Fibroblast of peridontal ligament (primary cell): ENCODE results near the gene CD72.
"Not testable (repeated sequence)": the region's sequence is repeated elsewhere in the genome, so short reads cannot be mapped to it uniquely, and the experiment has no call there.

Experiments used
- DNase-seq: peaks from one replicate; pipeline ENCODE4 v3.0.0-alpha.2; 2010; ENCODE audit errors: extremely low read depth

CD72 gene

DNA sequence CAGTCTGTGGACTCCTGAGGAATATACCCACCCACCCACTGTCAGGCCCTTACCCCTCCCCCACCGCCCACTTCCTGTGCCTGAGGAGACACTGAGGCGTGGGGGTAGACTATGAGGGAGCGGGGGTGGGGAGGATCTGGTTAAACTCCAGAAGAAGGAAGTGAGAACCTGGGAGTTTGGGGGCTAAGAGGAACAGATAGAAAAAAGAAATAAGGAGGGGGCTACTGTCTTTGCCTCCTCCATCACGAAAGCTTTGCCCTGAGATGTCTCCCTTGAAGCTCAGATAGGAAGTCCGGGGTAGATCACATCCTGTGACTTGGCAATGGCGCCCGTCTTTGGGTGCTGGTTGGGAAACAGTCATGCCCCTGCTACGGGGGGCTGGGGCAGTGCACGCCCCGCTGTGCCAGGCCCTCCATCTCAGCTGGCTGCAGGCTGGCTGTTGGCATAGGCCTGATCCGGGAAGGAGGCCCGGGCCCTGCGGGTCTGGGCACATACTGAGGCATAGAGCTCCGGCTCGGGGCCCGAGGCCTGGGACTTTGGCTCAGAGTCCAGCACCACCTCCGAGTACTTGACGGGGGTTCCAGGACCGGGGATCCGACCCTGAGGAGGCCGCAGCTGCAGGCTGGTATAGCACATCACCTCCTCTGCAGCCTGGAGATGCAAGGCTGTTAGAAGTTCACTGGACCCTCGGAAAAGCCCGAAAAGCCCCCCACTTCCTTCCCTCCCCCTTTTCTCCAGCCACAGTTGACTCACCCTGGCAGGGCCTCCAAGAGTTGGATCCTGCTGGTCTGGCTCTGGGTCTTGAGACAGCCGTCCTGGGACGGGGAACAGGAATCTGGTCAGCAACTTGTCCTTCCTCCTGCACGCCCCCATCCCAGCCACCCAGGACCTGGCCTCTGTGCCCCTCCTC is 31.5 kb upstream of the CD72 start:
- no peak for DNase-seq

DNA sequence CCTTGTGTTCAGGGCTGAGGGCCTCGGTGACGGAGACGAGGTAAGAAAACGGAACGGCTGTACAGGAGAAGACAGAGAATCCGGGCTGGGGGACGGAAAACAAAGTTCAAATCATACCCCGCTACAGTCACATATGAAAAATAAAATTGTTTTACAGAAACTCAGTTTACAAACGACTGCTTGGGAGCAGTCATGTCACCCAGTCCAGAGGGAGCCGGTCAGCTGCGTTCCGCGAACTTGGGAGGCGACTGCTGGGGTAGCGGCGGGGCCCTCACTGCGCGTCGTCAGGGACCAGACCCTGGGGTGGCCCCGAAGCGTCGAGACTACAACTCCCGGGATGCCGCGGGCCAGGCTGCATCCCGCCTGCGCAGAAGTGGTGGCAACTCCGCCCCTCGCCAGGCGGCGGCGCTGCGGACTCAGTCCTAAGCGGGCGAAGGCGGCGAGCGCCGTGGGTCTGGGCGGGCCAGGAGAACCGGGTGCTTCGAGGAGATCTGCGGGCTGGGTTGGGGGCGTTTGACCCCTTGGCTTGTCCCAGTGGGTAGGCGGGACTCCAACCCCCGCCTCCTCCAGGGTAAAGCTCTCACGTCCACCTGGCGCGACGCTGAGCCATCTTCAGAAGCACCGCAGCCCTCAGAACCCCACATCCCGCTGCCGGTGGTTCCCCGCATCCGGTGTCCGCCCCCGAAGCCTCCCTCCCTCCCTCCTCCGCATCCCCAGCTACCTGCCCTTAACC is 28.5 kb upstream of the CD72 start:
- DNase-seq, result peak; percentile 83

DNA sequence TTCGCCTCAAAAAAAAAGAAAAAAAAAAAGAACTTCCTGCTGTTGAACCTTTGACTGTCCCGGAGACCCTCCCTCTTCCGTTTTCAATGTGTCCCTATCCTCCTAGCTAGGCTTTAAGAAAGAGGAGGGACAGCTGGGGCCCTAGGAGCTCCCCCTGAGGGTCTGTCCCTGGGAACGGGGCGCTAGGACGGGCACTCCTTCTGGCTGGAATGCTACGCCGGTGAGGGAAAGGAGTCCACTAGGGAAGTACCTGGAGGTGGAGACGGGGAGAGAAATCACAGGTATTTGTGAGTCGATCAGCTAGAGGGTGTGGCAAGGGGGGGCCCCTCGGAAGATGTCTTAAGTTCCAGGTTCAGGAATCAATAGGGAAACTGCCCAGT is 27.9 kb upstream of the CD72 start:
- no peak for DNase-seq

DNA sequence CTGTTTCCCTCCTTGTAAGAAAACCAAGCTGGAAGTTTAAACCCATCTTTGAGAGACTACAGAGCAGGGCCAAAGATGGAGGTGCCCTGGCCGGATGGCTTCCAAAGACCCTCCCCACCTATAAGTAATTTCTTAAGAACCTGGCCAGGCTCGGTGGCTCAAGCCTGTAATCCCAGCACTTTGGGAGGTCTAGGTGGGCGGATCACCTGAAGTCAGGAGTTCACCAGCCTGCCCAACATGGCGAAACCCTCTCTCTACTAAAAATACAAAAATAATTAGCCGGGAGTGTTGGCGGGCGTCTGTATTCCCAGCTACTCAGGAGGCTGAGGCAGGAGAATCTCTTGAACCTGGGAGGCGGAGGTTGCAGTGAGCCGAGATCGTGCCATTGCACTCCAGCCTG is 27.5 kb upstream of the CD72 start:
- DNase-seq, result not testable (repeated sequence)

DNA sequence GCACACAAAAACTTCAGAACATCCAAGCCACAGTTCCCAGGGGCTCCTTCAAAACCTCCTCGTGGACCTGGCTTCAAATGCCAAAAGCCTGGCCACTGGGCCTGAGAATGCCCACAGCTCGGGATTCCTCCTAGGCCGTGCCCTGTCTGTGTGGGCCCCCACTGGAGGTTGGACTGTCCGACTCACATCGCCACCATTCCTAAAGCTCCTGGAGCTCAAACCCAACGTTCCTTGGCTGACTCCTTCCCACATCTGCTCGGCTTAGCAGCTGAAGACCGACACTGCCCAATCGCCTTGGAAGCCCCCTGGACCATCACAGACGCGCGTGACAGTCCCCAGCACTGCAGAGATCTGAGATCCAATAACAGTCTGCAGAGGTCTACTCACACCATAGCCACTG is 24.8 kb upstream of the CD72 start:
- no peak for DNase-seq

DNA sequence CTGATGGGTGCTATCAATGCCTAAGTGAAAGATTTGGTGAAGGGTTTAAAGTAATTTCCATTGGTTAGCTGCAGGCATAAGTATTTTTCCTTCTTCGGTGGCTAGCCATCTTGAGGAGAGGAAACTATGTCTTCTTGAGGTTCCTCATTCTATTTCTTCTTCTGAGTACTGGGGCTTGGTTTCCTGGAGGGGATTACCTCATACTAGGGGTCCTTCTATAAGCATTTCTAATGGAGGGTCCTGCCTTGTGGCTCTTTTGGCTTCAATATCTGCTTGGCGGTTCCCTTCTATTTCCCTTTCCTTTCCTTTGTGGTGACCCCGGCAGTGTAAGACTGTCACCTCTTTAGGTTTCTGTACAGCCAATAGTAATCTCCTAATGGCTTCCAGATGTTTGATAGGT is 23.3 kb upstream of the CD72 start:
- not testable (repeated sequence) for DNase-seq

DNA sequence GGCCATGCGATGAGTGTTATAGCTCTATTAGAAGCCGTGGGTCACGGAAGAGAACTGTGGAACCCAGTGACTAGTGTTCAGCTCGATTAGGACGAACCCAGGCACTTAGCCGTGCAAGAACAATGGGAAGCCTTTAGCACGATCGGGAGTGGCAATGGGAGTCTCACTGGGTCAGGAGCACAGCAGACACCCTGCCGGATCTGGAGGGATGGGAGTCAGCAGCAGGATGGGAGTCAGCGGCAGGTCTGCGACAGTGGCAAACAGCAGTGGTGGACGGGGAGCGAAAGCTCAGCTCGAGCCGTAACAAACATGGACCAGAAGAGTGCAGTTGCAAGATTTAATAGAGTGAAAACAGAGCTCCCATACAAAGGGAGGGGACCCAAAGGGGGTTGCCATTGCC is 22.2 kb upstream of the CD72 start:
- not testable (repeated sequence) for DNase-seq

DNA sequence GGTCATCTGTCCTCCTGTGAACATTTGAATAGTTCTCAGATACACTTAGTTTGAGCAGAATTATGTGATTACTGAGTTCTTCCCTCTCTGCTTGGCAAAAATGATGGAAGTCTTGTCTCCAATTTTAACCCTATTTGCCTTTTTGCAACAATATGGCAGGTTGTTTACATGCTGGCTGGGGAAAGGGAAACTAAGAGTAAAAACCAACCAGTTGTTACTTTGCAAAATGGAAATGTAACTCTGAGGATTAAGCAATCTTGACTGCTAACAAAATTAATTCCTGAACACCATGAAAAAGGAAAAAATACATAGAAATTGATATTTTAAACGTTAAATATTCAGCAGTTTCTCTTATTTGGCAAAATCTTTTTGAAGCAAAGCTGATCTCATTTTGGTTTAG is 21.4 kb upstream of the CD72 start:
- no peak for DNase-seq

DNA sequence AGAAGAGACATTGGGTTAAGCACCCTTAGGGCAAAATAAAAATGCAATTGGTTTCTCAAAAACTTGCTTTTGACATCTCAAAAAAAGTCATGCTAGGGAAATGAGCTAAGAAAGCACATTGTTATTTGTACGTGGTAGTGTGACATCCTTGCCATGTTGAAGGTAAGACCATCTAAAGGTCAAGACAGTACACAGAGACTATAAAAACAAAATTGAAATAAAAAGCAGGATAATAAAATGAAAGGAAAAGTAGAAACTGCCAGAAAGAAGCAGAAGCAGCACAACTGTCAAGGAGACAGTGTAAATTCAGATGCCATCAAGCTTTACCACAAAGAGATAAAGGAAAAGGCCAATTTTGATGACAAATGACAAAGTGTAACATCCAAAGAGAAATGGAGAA is 21.0 kb upstream of the CD72 start:
- not testable (repeated sequence) for DNase-seq

DNA sequence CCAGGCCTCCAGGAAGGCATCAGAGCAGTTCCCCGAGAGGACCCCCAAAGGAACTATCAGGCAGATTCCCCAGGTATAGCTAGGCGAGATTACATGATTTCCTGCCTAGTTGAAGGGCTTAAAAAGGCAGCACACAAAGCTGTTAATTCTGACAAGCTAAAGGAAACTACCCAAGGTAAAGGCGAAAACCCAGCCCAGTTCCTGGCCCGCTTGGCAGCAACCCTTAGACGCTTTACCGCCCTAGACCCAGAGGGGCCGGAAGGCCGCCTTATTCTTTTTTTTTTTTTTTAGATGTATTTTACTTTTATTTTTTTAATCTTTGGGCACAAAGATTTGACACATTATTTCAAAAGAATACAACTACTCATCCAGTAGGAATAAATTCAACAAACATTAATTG is 20.5 kb upstream of the CD72 start:
- not testable (repeated sequence) for DNase-seq

DNA sequence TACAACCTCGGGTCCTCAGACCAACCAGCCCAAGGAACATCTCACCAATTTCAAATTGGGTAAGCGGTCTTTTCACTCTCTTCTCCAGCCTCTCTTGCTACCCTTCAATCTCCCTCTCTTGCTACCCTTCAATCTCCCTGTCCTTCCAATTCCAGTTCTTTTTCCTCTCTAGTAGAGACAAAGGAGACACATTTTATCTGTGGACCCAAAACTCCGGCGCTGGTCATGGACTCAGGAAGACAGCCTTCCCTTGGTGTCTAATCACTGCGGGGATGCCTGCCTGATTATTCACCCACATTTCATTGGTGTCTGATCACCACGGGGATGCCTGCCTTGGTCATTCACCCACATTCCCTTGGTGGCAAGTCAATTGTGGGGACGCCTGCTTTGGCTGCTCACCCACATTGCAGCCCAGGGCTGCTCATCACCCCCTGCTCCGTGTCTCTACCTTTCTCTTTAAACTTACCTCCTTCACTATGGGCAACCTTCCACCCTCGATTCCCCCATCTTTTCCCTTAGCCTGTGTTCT is 19.3 kb upstream of the CD72 start:
- DNase-seq, result not testable (repeated sequence)

DNA sequence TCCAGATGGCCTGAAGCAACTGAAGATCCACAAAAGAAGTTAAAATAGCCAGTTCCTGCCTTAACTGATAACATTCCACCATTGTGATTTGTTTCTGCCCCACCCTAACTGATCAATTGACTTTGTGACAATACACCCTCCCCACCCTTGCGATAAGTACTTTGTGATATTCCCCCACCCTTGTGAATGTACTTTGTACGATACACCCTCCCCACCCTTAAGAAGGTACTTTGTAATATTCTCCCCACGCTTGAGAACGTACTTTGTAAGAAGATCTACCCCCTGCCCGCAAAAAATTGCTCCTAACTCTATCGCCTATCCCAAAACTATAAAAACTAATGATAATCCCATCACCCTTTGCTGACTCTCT is 18.6 kb upstream of the CD72 start:
- not testable (repeated sequence) for DNase-seq

DNA sequence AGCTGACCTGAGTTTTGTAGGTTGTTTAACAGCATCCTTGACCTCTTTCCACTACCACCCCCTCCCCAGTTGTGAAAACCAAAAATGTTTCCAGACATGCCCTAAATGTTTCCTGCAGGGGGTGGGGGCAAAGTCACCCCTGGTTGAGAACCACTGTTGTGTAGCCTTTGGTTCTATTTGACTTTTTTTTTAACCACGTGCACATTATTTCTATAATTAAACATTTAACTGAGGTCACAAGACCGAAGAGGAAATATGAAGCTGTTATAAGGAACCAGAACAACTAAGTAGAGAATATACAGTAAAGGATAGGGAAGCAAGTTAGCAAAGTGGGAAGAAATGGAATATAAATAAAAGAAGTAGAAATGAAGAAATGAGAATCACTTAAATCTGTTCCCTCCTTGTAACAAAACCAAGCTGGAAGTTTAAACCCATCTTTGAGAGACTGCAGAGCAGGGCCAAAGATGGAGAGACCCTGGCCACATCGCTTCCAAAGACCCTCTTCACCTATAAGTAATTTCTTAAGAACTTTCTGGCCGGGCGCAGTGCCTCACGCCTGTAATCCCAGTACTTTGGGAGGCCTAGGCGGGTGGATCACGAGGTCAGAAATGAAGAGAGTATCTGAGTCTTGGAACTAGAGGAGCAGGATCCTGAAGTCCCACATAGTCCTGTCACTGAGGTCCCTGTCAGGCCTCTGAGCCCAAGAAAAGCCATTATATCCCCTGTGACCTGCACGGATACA is 18.1 kb upstream of the CD72 start:
- no peak for DNase-seq

DNA sequence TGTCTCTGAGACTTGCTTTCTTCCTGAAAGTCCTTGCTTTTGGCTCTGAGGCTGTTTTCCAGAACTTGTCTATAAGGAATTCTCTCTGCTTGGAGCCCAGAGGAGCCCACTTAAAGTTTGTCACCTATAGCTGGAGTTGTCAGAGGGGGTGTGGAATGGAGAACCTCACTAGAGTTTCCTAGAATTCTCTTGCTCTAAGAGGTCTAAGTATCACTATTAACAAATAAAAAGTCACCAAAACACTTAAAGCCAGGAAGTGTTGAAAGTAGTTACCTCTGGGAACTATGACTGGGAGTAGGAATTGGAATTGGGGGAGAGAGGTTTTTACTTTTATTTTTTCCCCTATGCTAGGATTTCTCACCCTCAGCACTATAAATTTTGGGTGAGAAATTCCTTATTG is 17.5 kb upstream of the CD72 start:
- DNase-seq, result no peak

DNA sequence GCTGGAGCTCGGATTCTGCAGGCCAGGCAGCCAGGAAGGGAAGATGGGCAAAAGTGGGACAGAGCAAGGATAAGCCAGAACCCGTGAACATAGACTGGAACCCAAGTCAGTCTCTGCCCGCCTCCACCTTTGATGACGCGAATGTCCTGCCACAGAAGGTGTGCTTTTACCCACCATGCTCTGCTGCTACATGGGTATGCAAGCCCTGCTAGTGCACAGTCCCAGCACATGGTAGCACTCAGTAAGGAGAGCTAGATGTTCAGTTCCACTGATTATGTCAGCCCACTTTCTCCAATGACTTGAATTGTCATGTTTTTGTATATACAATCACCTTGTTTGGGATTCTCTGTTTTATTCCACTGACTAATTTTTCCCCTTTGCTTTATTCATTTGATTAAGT is 11.4 kb upstream of the CD72 start:
- no peak for DNase-seq

DNA sequence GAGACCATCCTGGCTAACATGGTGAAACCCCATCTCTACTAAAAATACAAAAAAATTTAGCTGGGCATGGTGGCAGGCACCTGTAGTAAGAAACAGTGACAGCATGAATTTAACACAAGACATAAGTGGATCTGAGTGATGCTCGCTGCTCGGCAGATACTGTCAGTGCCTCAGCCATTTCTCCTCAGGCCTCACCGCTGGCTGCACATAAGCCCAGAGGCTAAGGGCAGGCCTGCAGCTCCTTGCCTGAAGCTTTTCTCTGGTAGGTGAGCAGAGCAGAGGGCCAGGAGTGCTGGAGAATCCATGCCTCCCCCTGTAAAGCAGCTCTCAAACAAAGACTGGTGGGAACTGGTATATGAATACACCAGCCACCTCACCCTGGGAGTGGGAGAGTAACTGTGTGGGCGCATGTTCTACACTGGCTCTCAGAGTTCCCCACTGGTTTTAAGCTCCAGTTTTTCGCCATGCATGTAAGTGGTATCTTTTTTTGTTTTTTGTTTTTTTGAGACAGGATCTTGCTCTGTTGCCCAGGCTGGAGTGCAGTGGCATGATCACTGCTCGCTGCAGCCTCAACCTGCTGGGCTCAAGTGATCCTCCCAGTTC is 10.3 kb upstream of the CD72 start:
- no peak for DNase-seq

DNA sequence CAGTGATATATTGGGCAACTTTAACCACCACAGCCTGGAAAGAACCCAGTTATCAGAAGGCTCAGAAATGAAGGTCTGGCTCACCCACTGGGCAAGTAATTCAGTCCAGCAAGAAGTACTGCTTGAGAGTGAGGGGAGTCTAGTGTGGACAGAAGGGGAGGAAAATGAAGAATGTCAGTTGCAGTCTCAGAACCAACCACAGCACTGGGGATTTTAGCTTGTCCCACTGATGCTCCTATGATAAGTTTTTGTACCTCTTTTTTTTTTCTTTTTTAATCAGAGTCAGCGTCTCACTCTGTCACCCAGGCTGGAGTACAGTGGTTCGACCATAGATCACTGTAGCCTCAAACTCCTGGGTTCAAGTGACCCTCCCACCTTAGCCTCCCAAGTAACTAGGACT is 9.4 kb upstream of the CD72 start:
- no peak for DNase-seq

DNA sequence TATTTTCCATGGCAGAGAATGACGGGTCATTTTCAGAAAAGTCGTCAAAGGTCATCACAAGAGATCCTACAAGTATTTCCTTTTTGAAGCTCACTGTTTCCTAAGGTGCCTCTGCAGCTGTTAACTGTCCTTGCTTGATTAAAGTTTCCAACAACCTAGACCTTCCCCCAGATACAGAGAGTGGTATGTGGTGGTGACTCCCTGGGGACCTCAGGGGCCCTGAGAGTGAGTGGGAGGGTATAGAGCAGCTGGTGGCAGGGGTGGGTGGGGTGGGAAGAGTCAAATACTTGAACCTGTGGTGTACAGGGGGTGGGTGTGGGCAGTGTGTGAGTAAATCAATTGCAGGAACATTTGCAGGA is 1.6 kb upstream of the CD72 start:
- DNase-seq, result no peak

DNA sequence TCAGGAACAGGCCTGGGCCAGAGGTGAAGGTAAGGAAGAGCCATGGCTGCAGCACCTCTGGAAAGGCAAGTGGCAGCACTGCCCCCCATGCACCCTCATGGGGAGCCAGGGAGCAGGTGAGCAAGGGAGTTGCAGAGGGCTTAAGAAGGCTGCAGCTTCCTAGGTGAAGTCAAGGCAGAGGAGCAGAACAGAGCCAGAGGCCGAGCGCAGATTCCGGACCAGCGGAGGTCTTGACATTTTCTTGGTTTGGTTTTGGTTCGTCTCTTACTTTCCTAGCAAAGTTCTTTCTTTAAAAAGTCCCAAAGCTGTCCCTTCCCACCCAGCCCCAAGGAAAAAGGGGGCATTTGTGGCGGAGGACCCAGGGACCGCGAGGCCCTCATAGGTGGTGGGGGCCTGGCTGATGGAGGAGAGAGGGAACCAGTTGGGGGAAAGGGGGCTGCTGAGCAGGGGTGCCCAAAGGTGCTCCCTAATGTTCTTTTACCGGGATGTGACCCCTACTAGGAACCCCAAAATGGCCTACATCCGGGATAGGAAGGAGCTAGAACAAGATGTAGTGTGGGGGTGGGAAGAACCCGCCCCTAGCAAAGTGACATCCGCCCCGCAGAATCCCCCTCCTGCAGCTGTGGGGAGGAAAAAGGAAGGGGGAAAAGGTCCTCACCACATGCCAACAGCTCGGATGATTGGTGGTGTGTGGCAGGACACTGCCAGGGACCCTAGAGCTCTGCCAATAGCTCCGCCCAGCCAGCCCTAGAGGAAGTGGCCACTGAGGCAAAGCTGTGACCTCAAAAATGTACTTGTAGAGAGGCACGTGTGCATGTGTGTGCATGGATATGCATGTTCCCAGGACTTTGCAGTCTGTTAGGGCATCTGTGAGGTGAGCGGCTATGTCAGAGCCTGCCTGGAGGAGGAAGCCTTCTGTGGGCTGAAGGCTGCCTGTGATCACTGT is 914 bp upstream of the CD72 start:
- DNase-seq, result no peak

DNA sequence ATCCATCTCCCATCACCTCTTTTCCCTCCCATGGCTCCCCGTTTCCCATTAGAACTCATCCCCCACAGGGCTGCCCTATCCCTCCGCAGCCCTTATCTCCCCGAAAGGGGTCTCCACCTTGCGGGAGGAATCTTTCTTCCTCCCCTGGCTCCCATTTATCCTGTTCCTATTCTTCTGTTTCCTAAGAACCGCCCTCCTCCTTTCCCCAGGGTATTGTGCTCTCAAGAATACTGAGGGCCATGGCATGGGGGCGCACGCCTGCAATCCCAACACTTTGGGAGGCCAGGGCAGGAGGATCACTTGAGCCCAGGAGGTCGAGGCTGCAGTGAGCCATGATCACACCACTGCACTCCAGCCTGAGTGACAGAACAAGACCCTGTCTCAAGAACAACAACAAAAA is 665 bp downstream of the CD72 start:
- DNase-seq, result no peak
